Breast epithelium (tissue), 4 donors: ENCODE results near the gene ARL4A. TPM values are rescaled to one million over a fixed set of nuclear protein-coding genes. Genes with fewer than 3 reads are reported as not detected.

Experiments used
- DNase-seq, 2 donors: peaks; one replicate each; pipeline ENCODE4 v3.0.0-alpha.2; 2019; ENCODE audit warnings: low spot score in 2 of 2
- H3K27ac ChIP-seq, 2 donors: fragments of 200-600 bp; sonication (generic) in 1 of 2; one replicate each; pipeline ENCODE4 v1.5.1; 2016 to 2019; ENCODE audit warnings: mild to moderate bottlenecking in 1 of 2
- H3K27me3 ChIP-seq, 2 donors: fragments of 200-600 bp; sonication (generic) in 1 of 2; one replicate each; pipeline versions ENCODE4 v1.5.1 to v1.6.0; 2017 to 2019; ENCODE audit warnings: control low read depth in 1 of 2, mild to moderate bottlenecking in 1 of 2
- H3K36me3 ChIP-seq: fragments of 200-600 bp; one replicate; pipeline ENCODE4 v1.5.1; 2019
- H3K4me1 ChIP-seq, 2 donors: fragments of 200-600 bp; sonication (generic); one replicate each; pipeline ENCODE4 v1.5.1; 2016 to 2019; ENCODE audit warnings: control low read depth in 1 of 2
- H3K4me3 ChIP-seq, 3 donors: fragments of 200-600 bp; sonication (generic); 1 replicate in 2 of 3; 2 replicates in 1 of 3; pipeline ENCODE4 v1.5.1; 2016 to 2019; ENCODE audit warnings: mild to moderate bottlenecking in 3 of 3, moderate library complexity in 2 of 3
- H3K9me3 ChIP-seq, 2 donors: fragments of 200-600 bp; sonication (generic) in 1 of 2; one replicate each; pipeline ENCODE4 v1.5.1; 2016 to 2019; ENCODE audit warnings: control low read depth in 1 of 2
- CTCF ChIP-seq, 3 donors: fragments of 450-650 bp; IDR thresholded peaks; one replicate each; pipeline ENCODE4 v1.5.1; 2016 to 2017; ENCODE audit warnings: antibody characterized with exemption in 3 of 3, mild to moderate bottlenecking in 3 of 3, moderate library complexity in 3 of 3
- POLR2A ChIP-seq: fragments of 450-650 bp; IDR thresholded peaks from one replicate; pipeline ENCODE4 v1.6.1; 2016; ENCODE audit warnings: antibody characterized with exemption, mild to moderate bottlenecking, moderate library complexity
- POLR2AphosphoS5 ChIP-seq, 3 donors: sonication (generic); formaldehyde crosslinking; IDR thresholded peaks; one replicate each; pipeline ENCODE4 v1.6.1; 2017; ENCODE audit warnings: antibody characterized with exemption in 3 of 3
- intact Hi-C: fragments of 100-400 bp; cut with DNase I; formaldehyde crosslinking; loops from one replicate; pipeline ENCODE4 v1.15.1; 2023; ENCODE audit warnings: low total_unique reads
- total RNA-seq, 3 donors: library from RNA; depleted of rRNA; stranded (reverse); fragments of >200 nt; gene quantifications; one replicate each; pipeline ENCODE4 v1.1.0, GENCODE V29; 2016

Gene ARL4A
- total RNA-seq, 3 donors from 2014 or later: 28.5 to 165 (median 51.1) TPM

- no peak for TF ChIP-seq POLR2AphosphoS5 (IDR thresholded peaks at IDR 0.05)
- no peak for TF ChIP-seq POLR2A
- no peak for TF ChIP-seq CTCF (IDR thresholded peaks at IDR 0.05)
- H3K27ac ChIP-seq: peak overlapping the region in 1 of 2 donors; percentile 61
- H3K4me3 ChIP-seq: no peak overlapping the region
- H3K4me1 ChIP-seq: no peaks in the 10 kb centered on the region
- H3K9me3 ChIP-seq: no peaks in the 10 kb centered on the region
- no peaks in the 10 kb centered on the region for H3K27me3 ChIP-seq
- intact Hi-C loops: no loop called here
- no peaks in the 10 kb centered on the region for H3K36me3 ChIP-seq
- DNase-seq: no peak
Measured at GRCh38 chr7:12737836-12738235, 50.4 kb downstream of the ARL4A start.

- H3K4me3 ChIP-seq: no peak overlapping the region
- H3K9me3 ChIP-seq: no peaks in the 10 kb centered on the region
- no peaks in the 10 kb centered on the region for H3K36me3 ChIP-seq
- peak overlapping the region in 1 of 2 donors; percentile 61 for H3K27ac ChIP-seq
- TF ChIP-seq CTCF (IDR thresholded peaks at IDR 0.05) (no peak), POLR2A (no peak), POLR2AphosphoS5 (IDR thresholded peaks at IDR 0.05) (no peak)
- intact Hi-C loops: no loop called here
- no peaks in the 10 kb centered on the region for H3K4me1 ChIP-seq
- DNase-seq: no peak
- no peaks in the 10 kb centered on the region for H3K27me3 ChIP-seq
Measured at GRCh38 chr7:12738665-12739064, 51.2 kb downstream of the ARL4A start.

Other genes starting within 250 kb of the ARL4A start
- gene SCIN, start 116.9 kb upstream of the ARL4A start, total RNA-seq: 1 to 10 TPM in 2 of 3 donors, under 1 TPM in 1; 0.96 to 4.7 (median 1.3) TPM